Measurements from ENCODE around the gene TINAGL1.

DNA sequence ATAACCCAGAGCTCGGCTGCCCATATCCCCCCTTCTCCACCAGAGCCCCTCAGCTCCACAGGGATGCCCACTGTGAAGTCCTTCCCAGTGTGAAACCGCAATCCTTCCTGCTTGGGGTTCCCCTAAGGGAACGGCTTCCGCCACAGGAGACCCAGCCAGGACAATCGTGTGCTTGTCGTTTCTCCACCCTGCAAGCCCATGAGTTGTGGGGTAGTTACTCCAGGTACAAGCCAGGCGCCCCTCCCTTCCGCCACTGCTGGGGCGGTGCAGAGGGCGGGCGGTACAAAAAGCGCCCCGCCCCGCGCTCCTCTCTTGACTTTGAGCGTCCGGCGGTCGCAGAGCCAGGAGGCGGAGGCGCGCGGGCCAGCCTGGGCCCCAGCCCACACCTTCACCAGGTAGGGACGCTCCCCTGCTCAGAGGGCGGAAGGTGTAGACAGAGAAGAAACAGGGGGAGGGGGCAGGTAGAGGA lies at the start of gene TINAGL1:
- TF ChIP-seq, protein P1, sequence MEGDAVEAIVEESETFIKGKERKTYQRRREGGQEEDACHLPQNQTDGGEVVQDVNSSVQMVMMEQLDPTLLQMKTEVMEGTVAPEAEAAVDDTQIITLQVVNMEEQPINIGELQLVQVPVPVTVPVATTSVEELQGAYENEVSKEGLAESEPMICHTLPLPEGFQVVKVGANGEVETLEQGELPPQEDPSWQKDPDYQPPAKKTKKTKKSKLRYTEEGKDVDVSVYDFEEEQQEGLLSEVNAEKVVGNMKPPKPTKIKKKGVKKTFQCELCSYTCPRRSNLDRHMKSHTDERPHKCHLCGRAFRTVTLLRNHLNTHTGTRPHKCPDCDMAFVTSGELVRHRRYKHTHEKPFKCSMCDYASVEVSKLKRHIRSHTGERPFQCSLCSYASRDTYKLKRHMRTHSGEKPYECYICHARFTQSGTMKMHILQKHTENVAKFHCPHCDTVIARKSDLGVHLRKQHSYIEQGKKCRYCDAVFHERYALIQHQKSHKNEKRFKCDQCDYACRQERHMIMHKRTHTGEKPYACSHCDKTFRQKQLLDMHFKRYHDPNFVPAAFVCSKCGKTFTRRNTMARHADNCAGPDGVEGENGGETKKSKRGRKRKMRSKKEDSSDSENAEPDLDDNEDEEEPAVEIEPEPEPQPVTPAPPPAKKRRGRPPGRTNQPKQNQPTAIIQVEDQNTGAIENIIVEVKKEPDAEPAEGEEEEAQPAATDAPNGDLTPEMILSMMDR (IDR thresholded peaks at IDR 0.05; ENCODE audit: insufficient read depth, low read depth, low read length): no peak
- no peak for TF ChIP-seq EZH2 (IDR thresholded peaks at IDR 0.05; ENCODE audit: insufficient read depth, low read length)

All from astrocyte (in vitro differentiated cells and primary cell).